DND-41 (cell line): ENCODE results near the gene LYL1.

ENCODE experiments used
- ATAC-seq: fragments of 200-7000 bp; cut with Tn5 transposase; 3 replicates; pipeline ENCODE4 v1.9.1; 2021; ENCODE audit warnings: low read depth; ENCODE audit not compliant: insufficient read depth
- DNase-seq: peaks from one replicate; pipeline ENCODE4 v3.0.0-alpha.2; 2020
- H2AFZ ChIP-seq: 2 replicates; pipeline ENCODE4 v1.6.0; 2012; ENCODE audit warnings: low read depth, low read length
- H3K27ac ChIP-seq: 2 replicates; pipeline ENCODE4 v1.5.1; 2012; ENCODE audit warnings: low read length, inconsistent platforms
- H3K27me3 ChIP-seq: fragments of 200-600 bp; sonication (generic); 2 replicates; pipeline ENCODE4 v1.6.0; 2012; ENCODE audit warnings: low read length, mild to moderate bottlenecking, inconsistent platforms; ENCODE audit not compliant: insufficient read depth, poor library complexity
- H3K36me3 ChIP-seq: 2 replicates; pipeline ENCODE4 v1.5.1; 2012; ENCODE audit warnings: low read length, inconsistent platforms; ENCODE audit not compliant: insufficient read depth
- H3K4me1 ChIP-seq: 2 replicates; pipeline ENCODE4 v1.5.1; 2012; ENCODE audit warnings: mild to moderate bottlenecking, low read length; ENCODE audit not compliant: insufficient read depth
- H3K4me2 ChIP-seq: 2 replicates; pipeline ENCODE4 v1.6.0; 2012; ENCODE audit warnings: mild to moderate bottlenecking, moderate library complexity, low read length, inconsistent platforms; ENCODE audit not compliant: insufficient read depth
- H3K4me3 ChIP-seq, 2 experiments: fragments of 200-600 bp in 1 of 2; shearing (Covaris generic) in 1 of 2; 2 replicates each; pipeline ENCODE4 v1.5.1; 2012 to 2016; ENCODE audit warnings: inconsistent platforms in 2 of 2, low read length in 2 of 2, mild to moderate bottlenecking in 2 of 2, low read depth in 1 of 2, moderate library complexity in 1 of 2
- H3K79me2 ChIP-seq: 2 replicates; pipeline ENCODE4 v1.6.0; 2012; ENCODE audit warnings: low read length, inconsistent platforms; ENCODE audit not compliant: insufficient read depth
- H3K9ac ChIP-seq: 2 replicates; pipeline ENCODE4 v1.6.0; 2012; ENCODE audit warnings: low read depth, mild to moderate bottlenecking, inconsistent platforms, low read length, moderate library complexity
- H3K9me3 ChIP-seq: 2 replicates; pipeline ENCODE4 v1.5.1; 2012; ENCODE audit warnings: low read length, moderate library complexity, mild to moderate bottlenecking, inconsistent platforms; ENCODE audit not compliant: insufficient read depth, severe bottlenecking
- H4K20me1 ChIP-seq: 2 replicates; pipeline ENCODE4 v1.6.0; 2012; ENCODE audit warnings: low read length; ENCODE audit not compliant: insufficient read depth
- EZH2 ChIP-seq: IDR thresholded peaks from 3 replicates; pipeline ENCODE4 v1.6.1; 2012; ENCODE audit warnings: borderline replicate concordance, low read depth, mild to moderate bottlenecking, moderate library complexity, low read length, inconsistent platforms; ENCODE audit not compliant: severe bottlenecking
- TF ChIP-seq, protein P1 (sequence below): IDR thresholded peaks from 2 replicates; pipeline ENCODE4 v1.5.1; 2012; ENCODE audit warnings: borderline replicate concordance, low read length, moderate library complexity, mild to moderate bottlenecking; ENCODE audit not compliant: poor library complexity, severe bottlenecking; ENCODE audit errors: extremely low read depth

Gene LYL1

DNA sequence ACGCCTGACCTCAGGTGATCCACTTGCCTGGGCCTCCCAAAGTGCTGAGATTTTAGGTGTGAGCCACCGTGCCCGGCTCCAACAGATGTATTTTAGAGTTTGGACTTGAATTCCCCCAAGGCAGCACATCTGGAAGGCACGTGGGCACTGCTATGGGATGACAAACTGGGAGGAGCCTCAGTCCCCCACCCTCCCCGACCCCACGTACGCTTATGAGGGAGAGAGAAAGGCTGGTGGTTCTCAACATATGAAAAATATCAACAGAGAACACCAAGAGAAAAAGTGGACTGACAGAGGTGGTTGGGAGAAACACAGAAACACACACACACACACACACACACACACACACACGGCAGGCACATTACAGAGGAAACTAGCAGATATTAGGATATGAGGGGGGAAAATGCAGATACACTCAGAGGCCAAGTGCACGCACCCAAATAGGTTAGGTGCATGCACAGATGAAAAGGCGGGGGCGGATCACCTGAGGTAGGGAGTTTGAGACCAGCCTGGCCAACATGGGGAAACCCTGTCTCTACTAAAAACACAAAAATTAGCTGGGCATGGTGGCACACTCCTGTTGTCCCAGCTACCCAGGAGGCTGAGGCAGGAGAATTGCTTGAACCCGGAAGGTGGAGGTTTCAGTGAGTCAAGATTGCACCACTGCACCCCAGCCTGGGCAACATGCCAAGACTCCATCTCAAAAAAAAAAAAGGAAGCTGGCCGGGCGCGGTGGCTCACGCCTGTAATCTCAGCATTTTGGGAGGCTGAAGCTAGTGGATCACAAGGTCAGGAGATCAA is 44.3 kb upstream of the LYL1 start:
- Histone ChIP-seq H3K27ac (no peak overlapping the region), H2AFZ (no peak overlapping the region), H4K20me1 (no peaks in the 10 kb centered on the region; the same call in 1 of the 2 replicates), H3K27me3 (no peaks in the 10 kb centered on the region), H3K4me1 (peaks cover 18% of the 10 kb centered on the region), H3K4me3 (no peak overlapping the region), H3K4me2 (no peak overlapping the region), H3K79me2 (peaks cover 18% of the 10 kb centered on the region), H3K36me3 (peaks cover 16% of the 10 kb centered on the region), H3K9me3 (no peaks in the 10 kb centered on the region), H3K9ac (no peak overlapping the region)
- no peak for DNase-seq
- no peak for ATAC-seq
- TF ChIP-seq EZH2, result no peak
- TF ChIP-seq, protein P1, sequence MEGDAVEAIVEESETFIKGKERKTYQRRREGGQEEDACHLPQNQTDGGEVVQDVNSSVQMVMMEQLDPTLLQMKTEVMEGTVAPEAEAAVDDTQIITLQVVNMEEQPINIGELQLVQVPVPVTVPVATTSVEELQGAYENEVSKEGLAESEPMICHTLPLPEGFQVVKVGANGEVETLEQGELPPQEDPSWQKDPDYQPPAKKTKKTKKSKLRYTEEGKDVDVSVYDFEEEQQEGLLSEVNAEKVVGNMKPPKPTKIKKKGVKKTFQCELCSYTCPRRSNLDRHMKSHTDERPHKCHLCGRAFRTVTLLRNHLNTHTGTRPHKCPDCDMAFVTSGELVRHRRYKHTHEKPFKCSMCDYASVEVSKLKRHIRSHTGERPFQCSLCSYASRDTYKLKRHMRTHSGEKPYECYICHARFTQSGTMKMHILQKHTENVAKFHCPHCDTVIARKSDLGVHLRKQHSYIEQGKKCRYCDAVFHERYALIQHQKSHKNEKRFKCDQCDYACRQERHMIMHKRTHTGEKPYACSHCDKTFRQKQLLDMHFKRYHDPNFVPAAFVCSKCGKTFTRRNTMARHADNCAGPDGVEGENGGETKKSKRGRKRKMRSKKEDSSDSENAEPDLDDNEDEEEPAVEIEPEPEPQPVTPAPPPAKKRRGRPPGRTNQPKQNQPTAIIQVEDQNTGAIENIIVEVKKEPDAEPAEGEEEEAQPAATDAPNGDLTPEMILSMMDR, result no peak

DNA sequence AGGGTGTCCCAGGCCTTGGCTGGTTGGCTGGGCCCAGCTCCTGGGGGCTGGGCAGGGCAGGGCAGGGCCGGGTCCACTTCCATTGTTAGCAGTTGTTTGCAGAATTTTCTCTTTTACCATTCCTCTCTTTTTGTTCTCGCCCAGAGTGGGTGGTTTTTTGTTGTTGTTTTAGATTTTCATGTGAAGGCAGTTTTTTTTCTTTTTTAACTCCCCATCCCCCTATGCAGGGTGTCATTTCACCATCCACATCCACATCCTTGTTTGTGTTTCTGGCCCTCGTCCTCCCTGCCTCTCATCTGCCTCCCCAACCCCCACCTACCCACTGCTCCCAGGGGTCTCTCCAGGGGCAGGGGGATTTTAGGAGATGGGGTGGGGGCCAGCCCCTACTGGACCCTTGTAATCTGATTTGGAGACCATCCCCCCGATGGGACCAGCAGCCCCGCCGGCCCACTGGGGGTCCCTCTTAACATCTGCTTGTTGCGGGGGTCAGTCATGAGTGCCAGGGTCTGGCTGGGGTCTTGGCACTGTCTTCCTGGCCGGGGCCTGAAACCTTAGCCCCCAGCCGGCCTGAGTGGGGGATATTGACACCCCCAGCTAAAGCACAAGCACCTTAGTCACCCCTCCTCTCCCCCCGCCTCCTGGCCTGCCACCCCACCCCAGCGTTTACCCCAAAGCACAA is 37.1 kb upstream of the LYL1 start:
- no peaks in the 10 kb centered on the region for H3K9me3 ChIP-seq
- H3K27ac ChIP-seq, result no peak overlapping the region
- peaks cover 32% of the 10 kb centered on the region for H4K20me1 ChIP-seq
- peaks cover 1% of the 10 kb centered on the region; the same call in 1 of the 2 replicates for H3K79me2 ChIP-seq
- TF ChIP-seq, protein P1, result no peak
- TF ChIP-seq EZH2, result no peak
- no peak for ATAC-seq
- no peak overlapping the region for H2AFZ ChIP-seq
- no peak overlapping the region for H3K4me2 ChIP-seq
- H3K36me3 ChIP-seq, result peaks cover 61% of the 10 kb centered on the region
- no peak for DNase-seq
- no peaks in the 10 kb centered on the region for H3K27me3 ChIP-seq
- no peaks in the 10 kb centered on the region for H3K4me1 ChIP-seq
- H3K4me3 ChIP-seq, result no peak overlapping the region
- no peak overlapping the region for H3K9ac ChIP-seq

DNA sequence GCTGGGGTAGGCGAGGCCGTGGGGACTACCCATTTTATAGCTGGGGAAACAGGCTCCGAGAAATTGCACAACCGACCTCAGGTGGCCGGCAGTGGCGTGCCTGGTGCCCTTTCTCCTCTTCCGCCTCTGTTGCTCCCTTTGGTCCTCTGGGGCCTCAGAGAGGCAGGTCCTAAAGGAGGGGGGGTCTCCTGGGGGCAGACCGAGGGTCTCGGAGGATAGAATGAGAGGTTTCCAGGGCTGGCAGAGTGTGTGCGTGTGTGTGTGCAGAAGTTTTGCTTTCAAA is 36.2 kb upstream of the LYL1 start:
- peaks cover 10% of the 10 kb centered on the region; the same call in 1 of the 2 replicates for H3K79me2 ChIP-seq
- H2AFZ ChIP-seq, result no peak overlapping the region
- no peak for TF ChIP-seq EZH2
- TF ChIP-seq, protein P1, result no peak
- no peak overlapping the region for H3K4me2 ChIP-seq
- ATAC-seq (no peak), DNase-seq (no peak)
- H3K9ac ChIP-seq, result no peak overlapping the region
- H3K36me3 ChIP-seq, result peaks cover 61% of the 10 kb centered on the region
- no peaks in the 10 kb centered on the region for H3K4me1 ChIP-seq
- H3K4me3 ChIP-seq, result no peak overlapping the region
- H3K27ac ChIP-seq, result no peak overlapping the region
- H4K20me1 ChIP-seq, result peaks cover 40% of the 10 kb centered on the region
- H3K9me3 ChIP-seq, result no peaks in the 10 kb centered on the region
- H3K27me3 ChIP-seq, result no peaks in the 10 kb centered on the region
